Activated CD8-positive, alpha-beta memory T cell treated with anti-CD3 and anti-CD28 coated beads, Interleukin-2, amount 50 U/mL, for 1 hour (primary cell): ENCODE measurements around the gene WSB1.

ENCODE experiments used
- DNase-seq: peaks from one replicate; pipeline ENCODE4 v3.0.0-alpha.2; 2020; ENCODE audit errors: extremely low read depth

WSB1 gene

DNA sequence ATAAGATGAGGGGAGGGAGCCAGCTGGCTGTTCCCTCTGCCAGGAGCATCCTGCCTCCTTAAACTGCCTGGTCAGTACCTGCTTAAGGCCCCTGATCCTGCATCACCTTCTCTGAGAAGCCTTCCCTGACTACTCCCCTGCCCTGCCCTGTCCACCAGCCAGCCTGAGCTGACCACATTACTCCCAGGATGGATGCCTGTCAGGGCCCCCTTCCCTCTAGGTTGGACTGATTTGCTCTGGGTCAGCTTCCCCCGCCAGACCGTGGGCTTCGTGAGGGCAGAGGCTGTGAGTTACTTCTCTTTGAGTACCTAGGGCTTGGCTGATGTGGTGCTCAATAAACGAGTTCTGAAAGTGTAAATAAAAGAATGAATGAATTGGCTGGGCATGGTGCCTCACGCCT lies 63.3 kb downstream of the WSB1 start:
- no peak for DNase-seq

GRCh38 chr17:27360507-27360906 lies 66.6 kb downstream of the WSB1 start:
- no peak for DNase-seq

GRCh38 chr17:27361695-27362094 lies 67.8 kb downstream of the WSB1 start:
- no peak for DNase-seq

- DNase-seq = no peak
These were observed 68.6 kb downstream of the WSB1 start for GRCh38 chr17:27362503-27362902.

DNA sequence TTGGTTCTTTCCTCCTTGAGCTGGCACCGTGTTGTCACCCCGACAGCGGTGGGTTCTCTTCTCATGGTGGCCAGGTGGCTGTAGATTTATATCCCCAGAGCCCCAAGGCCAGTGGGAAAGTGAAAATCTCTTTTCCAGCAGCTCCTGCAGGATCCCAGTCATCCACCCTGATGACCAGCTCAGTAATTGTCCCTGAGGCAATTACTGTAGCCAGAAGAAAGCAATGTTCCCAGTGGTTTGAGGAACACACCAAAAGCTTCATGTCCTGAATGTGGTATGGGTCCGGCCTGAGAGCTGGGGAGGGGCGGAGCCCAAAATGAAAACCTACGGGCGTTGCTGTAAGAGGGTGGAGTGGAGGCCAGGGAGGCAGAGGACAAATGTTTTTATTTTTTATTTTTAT lies 69.0 kb downstream of the WSB1 start:
- no peak for DNase-seq

DNA sequence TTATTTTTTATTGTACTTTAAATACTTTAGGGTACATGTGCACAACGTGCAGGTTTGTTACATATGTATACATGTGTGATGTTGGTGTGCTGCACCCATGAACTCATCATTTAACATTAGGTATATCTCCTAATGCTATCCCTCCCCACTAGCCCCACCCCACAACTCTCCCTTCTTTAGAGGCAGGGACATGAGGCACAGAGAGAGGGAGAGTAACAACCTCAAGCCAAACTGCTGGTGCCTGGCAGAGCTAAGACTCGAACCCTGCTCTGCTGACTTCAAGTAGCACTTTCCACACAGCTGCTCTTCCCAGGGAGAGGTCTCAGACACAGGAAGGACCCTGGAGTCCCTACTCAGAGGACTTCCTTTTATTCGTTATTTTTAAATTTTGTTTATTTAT lies 69.4 kb downstream of the WSB1 start:
- no peak for DNase-seq
